SU-DHL-6 (cell line): ENCODE data around the gene ZNF653.
"Not testable (repeated sequence)": the region's sequence is repeated elsewhere in the genome, so short reads cannot be mapped to it uniquely, and the experiment has no call there.

Source experiments
- H2AFZ ChIP-seq: fragments of 200-600 bp; sonication (generic); 2 replicates; pipeline ENCODE4 v1.6.1; 2014; ENCODE audit warnings: low read depth, mild to moderate bottlenecking, moderate library complexity, mixed read lengths, antibody characterized with exemption, low read length; ENCODE audit not compliant: severe bottlenecking
- H3F3A ChIP-seq: fragments of 200-600 bp; shearing (Covaris generic); 2 replicates; pipeline ENCODE4 v1.6.0; 2016; ENCODE audit warnings: antibody characterized with exemption, mild to moderate bottlenecking; ENCODE audit not compliant: insufficient read depth
- H3K27ac ChIP-seq: fragments of 200-600 bp; sonication (generic); 2 replicates; pipeline ENCODE4 v1.5.1; 2016; ENCODE audit warnings: low read depth, mild to moderate bottlenecking, low read length, moderate library complexity, mixed read lengths
- H3K27me3 ChIP-seq: fragments of 200-600 bp; sonication (generic), shearing (Covaris generic); 2 replicates; pipeline ENCODE4 v1.6.0; 2014; ENCODE audit warnings: mild to moderate bottlenecking, low read length
- H3K36me3 ChIP-seq: fragments of 200-600 bp; sonication (generic); 2 replicates; pipeline ENCODE4 v1.6.1; 2014; ENCODE audit warnings: mild to moderate bottlenecking, low read length, mixed read lengths
- H3K4me2 ChIP-seq: fragments of 300-600, 200-600 bp; shearing (Covaris generic), sonication (generic); 2 replicates; pipeline ENCODE4 v1.6.0; 2014; ENCODE audit warnings: low read length, low read depth, mild to moderate bottlenecking; ENCODE audit not compliant: poor library complexity, severe bottlenecking
- H3K4me3 ChIP-seq: fragments of 200-600 bp; sonication (generic); 2 replicates; pipeline ENCODE4 v1.5.1; 2014; ENCODE audit warnings: antibody characterized with exemption, low read length, mild to moderate bottlenecking, mixed read lengths; ENCODE audit not compliant: insufficient read depth, poor library complexity, severe bottlenecking
- H3K79me2 ChIP-seq: fragments of 200-600 bp; sonication (generic); 2 replicates; pipeline ENCODE4 v1.6.1; 2014; ENCODE audit warnings: mild to moderate bottlenecking, low read length, moderate library complexity; ENCODE audit not compliant: insufficient read depth
- H3K9ac ChIP-seq: fragments of 200-600 bp; sonication (generic); 2 replicates; pipeline ENCODE4 v1.7.0; 2014; ENCODE audit warnings: mild to moderate bottlenecking, low read length
- H3K9me2 ChIP-seq: fragments of 200-600 bp; sonication (generic); replicated peaks from 2 replicates; pipeline ENCODE4 v1.6.1; 2014; ENCODE audit warnings: low read length; ENCODE audit not compliant: insufficient read depth
- H3K9me3 ChIP-seq: fragments of 200-600 bp; sonication (generic); 2 replicates; pipeline ENCODE4 v1.6.1; 2014; ENCODE audit warnings: low read length, mixed read lengths; ENCODE audit not compliant: insufficient read depth
- H4K20me1 ChIP-seq: fragments of 200-600 bp; sonication (generic); 2 replicates; pipeline ENCODE4 v1.6.1; 2014; ENCODE audit warnings: low read depth, mild to moderate bottlenecking, antibody characterized with exemption, low read length, moderate library complexity, mixed read lengths
- EZH2phosphoT487 ChIP-seq: fragments of 200-600 bp; sonication (generic), shearing (Covaris generic); conservative IDR thresholded peaks from 2 replicates; pipeline ENCODE4 v1.6.1; 2018; ENCODE audit warnings: mild to moderate bottlenecking, antibody characterized with exemption, low read length, moderate library complexity, mixed read lengths
- TF ChIP-seq, protein P1 (sequence below): fragments of 200-600 bp; sonication (generic); IDR thresholded peaks from one replicate; pipeline ENCODE4 v1.5.1; 2017; ENCODE audit warnings: antibody characterized with exemption, mild to moderate bottlenecking, low read length, moderate library complexity; ENCODE audit not compliant: insufficient read depth, poor library complexity, severe bottlenecking

Gene ZNF653

DNA sequence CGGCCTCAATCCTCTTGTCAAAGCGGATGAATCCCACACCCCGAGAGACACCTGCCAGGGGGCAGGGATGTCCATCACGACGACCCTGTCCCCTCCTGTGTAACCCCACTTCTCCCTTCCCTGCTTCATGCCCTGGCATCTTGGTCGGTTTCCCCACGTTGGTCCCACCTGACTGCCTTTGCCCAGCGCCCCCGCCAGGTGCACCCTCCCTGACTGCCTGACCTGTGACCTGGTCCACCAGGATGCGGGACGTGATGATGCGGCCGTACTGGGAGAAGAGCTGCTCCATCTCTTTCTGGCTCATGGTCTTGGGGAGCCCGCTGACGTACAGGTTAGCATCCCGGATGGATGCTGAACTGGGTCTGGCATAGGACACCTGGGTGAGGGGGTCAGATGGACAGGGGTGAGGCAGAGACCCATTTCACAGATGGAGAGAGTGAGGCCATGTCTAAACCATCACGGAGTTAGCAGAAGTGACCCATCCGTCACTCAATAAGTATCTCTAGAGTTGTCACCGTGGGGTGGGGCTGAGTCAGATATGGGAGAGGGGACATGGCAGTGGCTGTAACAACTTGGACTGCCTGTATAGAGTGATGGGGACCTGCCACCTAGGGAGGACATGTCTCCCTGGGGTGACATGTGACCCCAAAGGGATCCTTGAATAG is 47.3 kb downstream of the ZNF653 start:
- no peak overlapping the region for H3K27ac ChIP-seq
- H3F3A ChIP-seq, result no peaks in the 10 kb centered on the region
- no peak for TF ChIP-seq EZH2phosphoT487
- TF ChIP-seq, protein P1, sequence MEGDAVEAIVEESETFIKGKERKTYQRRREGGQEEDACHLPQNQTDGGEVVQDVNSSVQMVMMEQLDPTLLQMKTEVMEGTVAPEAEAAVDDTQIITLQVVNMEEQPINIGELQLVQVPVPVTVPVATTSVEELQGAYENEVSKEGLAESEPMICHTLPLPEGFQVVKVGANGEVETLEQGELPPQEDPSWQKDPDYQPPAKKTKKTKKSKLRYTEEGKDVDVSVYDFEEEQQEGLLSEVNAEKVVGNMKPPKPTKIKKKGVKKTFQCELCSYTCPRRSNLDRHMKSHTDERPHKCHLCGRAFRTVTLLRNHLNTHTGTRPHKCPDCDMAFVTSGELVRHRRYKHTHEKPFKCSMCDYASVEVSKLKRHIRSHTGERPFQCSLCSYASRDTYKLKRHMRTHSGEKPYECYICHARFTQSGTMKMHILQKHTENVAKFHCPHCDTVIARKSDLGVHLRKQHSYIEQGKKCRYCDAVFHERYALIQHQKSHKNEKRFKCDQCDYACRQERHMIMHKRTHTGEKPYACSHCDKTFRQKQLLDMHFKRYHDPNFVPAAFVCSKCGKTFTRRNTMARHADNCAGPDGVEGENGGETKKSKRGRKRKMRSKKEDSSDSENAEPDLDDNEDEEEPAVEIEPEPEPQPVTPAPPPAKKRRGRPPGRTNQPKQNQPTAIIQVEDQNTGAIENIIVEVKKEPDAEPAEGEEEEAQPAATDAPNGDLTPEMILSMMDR, result no peak
- H3K9ac ChIP-seq, result no peak overlapping the region
- H4K20me1 ChIP-seq, result no peaks in the 10 kb centered on the region
- no peaks in the 10 kb centered on the region for H3K27me3 ChIP-seq
- no peaks in the 10 kb centered on the region for H3K79me2 ChIP-seq
- H3K4me2 ChIP-seq, result no peak overlapping the region
- H3K36me3 ChIP-seq, result no peaks in the 10 kb centered on the region
- H2AFZ ChIP-seq, result no peak overlapping the region
- H3K4me3 ChIP-seq, result no peak overlapping the region
- H3K9me2 ChIP-seq, result no peaks in the 10 kb centered on the region
- H3K9me3 ChIP-seq, result no peaks in the 10 kb centered on the region

DNA sequence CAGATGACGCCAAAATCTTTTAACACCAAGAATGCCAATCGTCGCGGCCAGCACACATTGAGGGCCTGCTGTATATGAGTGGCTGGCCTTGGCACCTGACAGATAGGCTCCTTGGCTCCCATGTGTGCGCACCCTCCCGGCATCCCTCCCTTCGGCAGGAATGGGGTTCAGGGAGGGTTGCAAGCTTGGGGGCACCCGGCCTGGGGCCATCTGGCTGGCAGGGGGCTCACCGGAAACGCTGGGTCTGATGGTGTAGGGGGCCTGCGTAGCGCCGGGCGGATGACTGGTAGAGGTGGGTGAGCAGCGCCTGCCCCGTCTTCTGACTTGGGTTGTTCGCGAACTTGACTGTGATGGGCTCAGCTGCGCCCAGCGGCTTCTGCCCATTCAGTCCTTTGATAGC is 47.8 kb downstream of the ZNF653 start:
- H2AFZ ChIP-seq, result no peak overlapping the region
- no peak for TF ChIP-seq EZH2phosphoT487
- H4K20me1 ChIP-seq, result no peaks in the 10 kb centered on the region
- no peak overlapping the region for H3K9ac ChIP-seq
- H3K9me2 ChIP-seq, result no peaks in the 10 kb centered on the region
- no peaks in the 10 kb centered on the region for H3F3A ChIP-seq
- no peak overlapping the region for H3K4me3 ChIP-seq
- no peaks in the 10 kb centered on the region for H3K27me3 ChIP-seq
- no peak overlapping the region for H3K4me2 ChIP-seq
- H3K79me2 ChIP-seq, result no peaks in the 10 kb centered on the region
- no peak overlapping the region for H3K27ac ChIP-seq
- H3K9me3 ChIP-seq, result no peaks in the 10 kb centered on the region
- H3K36me3 ChIP-seq, result no peaks in the 10 kb centered on the region

DNA sequence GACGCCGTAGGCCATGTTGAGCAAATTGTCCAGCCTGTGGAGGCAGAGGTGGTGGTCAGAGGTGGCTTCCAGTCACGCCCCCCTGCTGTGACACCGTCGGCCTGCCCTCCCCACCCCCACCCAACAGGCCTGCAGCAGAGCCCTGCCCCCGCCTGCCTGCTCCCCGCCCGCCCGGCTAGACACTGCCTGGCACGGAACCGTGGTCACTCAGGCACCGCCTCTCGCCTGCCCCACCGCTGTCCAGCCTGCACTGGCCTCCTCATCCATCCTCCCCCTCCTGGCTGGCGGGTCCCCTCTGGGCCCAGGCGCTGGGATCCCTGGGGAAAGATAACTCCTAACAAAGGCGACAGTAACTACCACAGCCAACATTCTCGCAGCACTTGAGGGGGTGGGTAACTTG is 48.5 kb downstream of the ZNF653 start:
- Histone ChIP-seq H3K27ac (no peak overlapping the region), H3K36me3 (no peaks in the 10 kb centered on the region), H3K9me3 (no peaks in the 10 kb centered on the region), H4K20me1 (no peaks in the 10 kb centered on the region), H3K9me2 (no peaks in the 10 kb centered on the region), H3K79me2 (no peaks in the 10 kb centered on the region), H2AFZ (no peak overlapping the region), H3K27me3 (no peaks in the 10 kb centered on the region), H3F3A (0 out of 2 replicates have a peak, but pooled peaks cover 4% of the 10 kb centered on the region), H3K9ac (no peak overlapping the region), H3K4me3 (no peak overlapping the region), H3K4me2 (no peak overlapping the region)
- TF ChIP-seq, protein P1, result no peak
- TF ChIP-seq EZH2phosphoT487, result no peak

DNA sequence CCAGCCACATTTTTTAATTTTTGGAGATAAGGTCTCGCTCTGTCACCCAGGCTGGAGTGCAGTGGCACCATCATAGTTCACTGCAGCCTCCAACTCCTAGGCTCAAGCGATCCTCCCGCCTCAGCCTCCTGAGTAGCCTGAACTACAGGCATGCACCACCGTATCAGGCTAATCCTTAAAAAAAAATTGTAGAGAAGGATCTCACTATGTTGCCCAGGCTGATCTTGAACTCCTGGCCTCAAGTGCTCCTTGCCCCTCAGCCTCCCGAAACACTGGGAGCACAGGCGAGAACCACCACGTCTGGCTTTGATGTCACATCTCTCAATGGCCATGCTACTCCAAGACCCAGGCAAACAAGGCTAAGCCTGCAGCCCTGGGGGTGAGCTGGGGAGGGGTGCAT is 49.0 kb downstream of the ZNF653 start:
- Histone ChIP-seq H4K20me1 (no peaks in the 10 kb centered on the region), H3K4me3 (no peak overlapping the region), H3K9me2 (no peaks in the 10 kb centered on the region), H3K27ac (no peak overlapping the region), H3K27me3 (no peaks in the 10 kb centered on the region), H3K79me2 (no peaks in the 10 kb centered on the region), H3K36me3 (no peaks in the 10 kb centered on the region), H3F3A (0 out of 2 replicates have a peak, but pooled peaks cover 8% of the 10 kb centered on the region), H3K4me2 (no peak overlapping the region), H2AFZ (no peak overlapping the region), H3K9me3 (no peaks in the 10 kb centered on the region), H3K9ac (no peak overlapping the region)
- TF ChIP-seq, protein P1, result no peak

DNA sequence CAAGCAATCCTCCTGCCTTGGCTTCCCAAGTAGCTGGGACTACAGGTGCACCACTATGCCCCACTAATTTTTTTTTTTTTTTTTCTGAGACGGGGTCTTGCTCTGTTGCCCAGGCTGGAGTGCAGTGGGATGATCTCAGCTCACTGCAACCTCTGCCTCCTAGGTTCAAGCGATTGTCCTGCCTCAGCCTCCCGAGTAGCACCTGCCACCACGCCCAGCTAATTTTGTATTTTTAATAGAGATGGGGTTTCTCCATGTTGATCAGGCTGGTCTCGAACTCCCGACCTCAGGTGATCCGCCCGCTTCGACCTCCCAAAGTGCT is 50.4 kb downstream of the ZNF653 start:
- not testable (repeated sequence) for H3K27me3 ChIP-seq, H3K9me2 ChIP-seq, H3K36me3 ChIP-seq, H3K9me3 ChIP-seq, H4K20me1 ChIP-seq, H3K27ac ChIP-seq, H3K4me3 ChIP-seq, H2AFZ ChIP-seq, H3K9ac ChIP-seq, H3K79me2 ChIP-seq, H3K4me2 ChIP-seq, H3F3A ChIP-seq
